Stimulated activated naive CD8-positive, alpha-beta T cell treated with anti-CD3 and anti-CD28 coated beads, Interleukin-15, Interleukin-2, amounts not matched to agents 100 U/mL and 50 U/mL, for 24 hours (primary cell): ENCODE results near the gene TMC1.
"Not testable (repeated sequence)": the region's sequence is repeated elsewhere in the genome, so short reads cannot be mapped to it uniquely, and the experiment has no call there.

Experiments used
- ATAC-seq: fragments of 150-1000 bp; cut with Tn5 transposase; one replicate; pipeline ENCODE4 v1.10.0; 2021
- DNase-seq: peaks from one replicate; pipeline ENCODE4 v3.0.0; 2021

Gene TMC1

DNA sequence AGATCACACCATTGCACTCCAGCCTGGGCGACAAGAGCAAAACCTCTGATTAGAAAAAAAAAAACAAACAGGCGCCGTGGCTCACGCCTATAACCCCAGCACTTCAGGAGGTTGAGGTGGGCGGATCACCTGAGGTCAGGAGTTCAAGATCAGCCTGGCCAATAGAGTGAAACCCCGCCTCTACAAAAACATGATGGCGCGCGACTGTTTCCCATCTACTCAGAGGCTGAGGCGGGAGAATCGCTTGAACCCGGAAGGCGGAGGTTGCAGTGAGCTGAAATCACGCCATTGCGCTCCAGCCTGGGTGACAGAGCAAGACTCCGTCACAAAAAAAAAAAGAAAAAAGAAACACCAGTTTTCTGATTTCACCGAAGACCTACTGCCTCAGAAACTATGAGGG lies at the start of gene TMC1:
Gene TMC1 (plus strand): TSS at position 193 of the 400 bp plus-strand sequence. CDS start 127,041 bp downstream, outside the sequence.
- not testable (repeated sequence) for DNase-seq, ATAC-seq

DNA sequence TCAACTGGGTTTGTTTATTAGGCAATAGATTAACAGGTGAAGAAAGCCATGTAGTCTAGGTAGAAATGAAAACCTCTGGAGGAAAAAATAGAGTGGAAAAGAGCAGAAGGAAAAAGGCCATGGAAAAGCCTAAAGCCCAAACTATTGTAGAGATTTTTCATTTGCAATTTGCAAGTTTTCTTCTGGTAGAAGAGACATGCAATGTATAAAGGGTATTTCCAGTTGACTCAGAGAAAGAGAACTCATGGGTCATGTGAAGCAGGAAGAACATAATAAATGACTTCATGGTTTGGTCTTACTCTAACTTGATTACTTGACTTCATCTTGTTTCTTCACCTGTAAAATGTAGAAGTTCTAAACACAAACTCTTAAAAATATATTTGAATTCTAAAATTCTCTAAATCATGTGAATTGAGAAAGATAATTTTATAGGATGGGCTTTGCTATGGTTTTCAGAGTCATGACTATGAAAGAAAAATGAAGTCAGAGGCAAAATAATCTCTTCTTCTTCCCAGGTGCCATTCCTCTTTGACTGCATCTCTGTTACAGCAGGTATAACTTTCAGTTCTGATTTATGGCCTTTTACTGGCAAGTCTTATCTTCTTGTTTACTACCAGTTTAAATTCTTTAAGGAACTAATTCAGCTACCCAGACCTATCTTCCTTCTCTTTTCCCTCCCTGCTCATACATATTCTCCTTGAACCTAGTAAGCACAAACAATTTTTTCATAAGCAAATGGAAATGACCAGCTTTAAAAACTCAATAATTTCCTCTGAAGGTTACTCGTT lies 47.7 kb upstream of the TMC1 start:
- ATAC-seq (peak; percentile 71), DNase-seq (no peak)

DNA sequence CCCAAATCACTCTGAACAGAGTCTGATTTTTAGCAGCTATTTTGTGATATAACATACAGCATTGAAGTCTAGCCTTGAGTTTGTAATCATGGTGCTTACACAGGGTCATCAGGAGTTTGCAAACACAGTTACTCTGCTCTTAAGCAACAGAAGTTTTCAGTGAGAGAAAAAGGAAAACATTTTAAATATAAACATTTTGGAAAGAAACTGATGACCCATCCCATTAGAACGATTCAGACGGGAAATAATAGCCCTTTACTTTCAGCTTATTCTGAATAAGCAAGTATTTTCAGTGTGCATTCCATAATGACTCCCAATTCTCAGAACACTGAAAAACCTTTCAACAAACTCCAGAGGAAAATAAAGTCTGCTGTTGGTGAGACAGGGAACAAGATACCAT lies 46.7 kb upstream of the TMC1 start:
- ATAC-seq (no peak), DNase-seq (no peak)

DNA sequence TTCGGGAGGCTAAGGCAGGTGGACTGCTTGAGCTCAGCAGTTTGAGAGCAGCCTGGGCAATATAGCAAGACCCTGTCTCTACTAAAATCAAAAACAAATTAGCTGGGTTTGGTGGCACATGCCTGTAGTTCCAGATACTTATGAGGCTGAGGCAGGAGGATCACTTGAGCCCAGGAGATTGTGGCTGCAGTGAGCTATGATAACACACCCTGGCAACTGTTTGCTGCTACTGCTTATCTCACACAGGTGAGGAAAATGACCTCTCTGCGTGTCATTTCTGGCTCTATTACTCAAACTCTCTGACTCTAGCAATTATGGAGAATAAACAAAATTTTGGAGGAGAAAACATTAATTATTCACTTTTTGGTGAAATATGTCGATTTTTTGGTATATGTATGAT lies 45.3 kb upstream of the TMC1 start:
- ATAC-seq (no peak), DNase-seq (no peak)

DNA sequence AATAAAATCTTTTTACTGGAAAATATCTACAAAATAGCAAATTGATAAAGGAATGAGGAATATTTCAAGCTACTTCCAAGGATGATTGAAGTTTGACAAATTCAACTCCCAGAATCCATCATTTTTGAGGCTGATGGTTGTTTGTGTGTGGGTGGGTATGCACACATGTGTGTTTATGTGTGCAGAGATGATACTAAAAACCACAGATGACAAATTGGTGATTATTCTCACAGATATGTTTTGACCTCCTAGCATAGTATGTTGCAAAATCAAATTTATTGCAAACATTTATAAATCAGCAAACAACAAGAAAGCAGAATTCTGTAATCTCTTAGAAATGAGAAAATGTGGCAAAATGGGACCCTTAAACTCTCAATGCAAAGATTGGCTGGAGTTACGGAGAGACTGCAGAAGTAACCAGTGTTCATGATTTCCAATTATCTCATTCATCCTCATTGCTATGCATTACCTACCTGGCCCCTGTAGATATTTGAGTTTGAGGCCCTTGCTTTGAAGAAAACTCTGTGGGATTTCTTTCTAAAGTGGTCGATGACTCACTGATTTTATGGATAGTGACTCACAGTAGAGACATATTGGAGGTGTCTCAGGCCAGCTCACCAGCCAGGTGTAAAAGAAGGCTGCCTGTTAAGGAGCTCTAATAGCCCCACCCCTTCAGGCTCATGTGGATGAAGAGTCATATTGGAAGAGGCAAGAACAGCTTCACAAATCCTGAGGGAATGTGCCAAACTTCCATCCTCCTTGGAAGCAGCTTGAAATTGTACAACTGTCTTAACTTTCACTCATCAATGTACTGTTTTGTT lies 44.6 kb upstream of the TMC1 start:
- ATAC-seq (peak; percentile 92), DNase-seq (peak; percentile 34)

DNA sequence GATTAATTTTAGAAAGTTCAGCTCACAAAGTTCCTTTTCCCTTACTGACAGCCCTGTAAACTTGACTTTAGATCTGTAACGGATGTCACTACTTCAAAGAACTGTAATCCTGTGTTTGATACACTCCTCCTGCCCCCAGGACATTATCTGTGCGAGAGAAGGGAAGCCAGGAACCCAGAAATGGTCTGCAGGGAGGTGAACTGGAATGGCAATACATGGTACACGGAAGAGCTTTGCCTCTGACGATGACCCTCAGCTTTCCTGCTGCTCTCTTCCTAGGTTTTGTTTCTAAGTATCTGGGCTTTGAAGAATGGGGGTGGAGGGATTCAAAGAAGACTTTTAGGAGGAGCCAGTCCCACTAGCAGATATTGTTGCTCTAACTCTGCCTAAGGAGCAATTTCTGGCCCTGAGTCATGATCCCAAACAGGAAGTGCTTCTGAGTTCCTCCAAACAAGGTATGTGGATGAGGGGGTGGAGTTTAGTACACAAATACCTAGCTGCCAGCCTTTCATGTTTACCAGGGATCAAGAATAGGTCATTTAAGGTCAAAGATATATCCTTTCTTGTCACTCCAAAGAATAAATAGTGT lies 43.4 kb upstream of the TMC1 start:
- DNase-seq (no peak), ATAC-seq (peak; percentile 37)

DNA sequence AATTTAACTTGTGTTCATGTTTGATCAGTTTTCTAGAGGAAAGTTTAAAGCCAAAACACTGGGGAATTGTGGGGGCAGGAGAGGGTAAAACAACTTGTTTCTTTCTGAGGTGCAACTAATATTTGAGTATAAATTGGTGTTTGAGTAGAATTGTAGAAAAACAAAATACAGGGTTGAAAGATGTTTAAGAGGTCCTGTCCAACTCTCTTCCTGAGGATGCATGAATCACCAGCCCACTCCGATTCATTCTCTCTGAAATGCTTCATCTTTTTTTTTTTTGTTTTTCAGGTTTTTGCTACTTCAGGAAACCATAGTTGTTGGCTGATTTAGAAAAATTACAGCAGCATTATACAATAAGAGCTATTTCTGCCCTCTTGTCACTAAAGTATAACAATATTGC lies 42.4 kb upstream of the TMC1 start:
- ATAC-seq = no peak
- DNase-seq = no peak

DNA sequence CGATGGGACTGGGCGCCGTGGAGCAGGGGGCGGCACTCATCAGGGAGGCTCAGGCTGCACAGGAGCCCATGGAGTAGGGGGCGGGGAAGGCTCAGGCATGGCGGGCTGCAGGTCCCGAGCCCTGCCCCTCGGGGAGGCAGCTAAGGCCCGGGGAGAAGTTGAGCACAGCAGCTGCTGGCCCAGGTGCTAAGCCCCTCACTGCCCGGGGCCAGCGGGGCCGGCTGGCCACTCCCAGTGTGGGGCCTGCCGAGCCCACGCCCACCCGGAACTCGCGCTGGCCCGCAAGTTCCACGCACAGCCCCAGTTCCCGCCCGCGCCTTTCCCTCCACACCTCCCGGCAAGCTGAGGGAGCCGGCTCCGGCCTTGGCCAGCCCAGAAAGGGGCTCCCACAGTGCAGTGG lies 41.1 kb upstream of the TMC1 start:
- not testable (repeated sequence) for DNase-seq, ATAC-seq

DNA sequence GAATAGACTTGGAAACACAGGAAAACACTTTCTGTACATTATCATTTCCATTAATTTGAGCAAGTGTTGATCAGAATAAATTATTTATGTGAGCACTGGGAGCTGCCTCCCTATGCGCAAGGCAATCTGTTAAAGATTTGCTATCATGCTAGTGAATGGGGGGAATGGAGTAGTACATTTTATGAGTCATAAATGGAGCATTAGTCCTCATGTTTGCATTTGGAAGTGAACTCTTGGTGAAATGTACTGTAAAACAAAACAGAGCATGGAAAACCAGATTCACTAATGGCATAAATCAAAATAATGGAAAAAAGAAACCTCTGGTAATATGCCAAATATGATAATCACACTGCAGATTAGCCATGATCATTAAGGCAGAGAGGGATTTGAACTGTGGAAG lies 40.5 kb upstream of the TMC1 start:
- no peak for DNase-seq
- ATAC-seq = no peak

DNA sequence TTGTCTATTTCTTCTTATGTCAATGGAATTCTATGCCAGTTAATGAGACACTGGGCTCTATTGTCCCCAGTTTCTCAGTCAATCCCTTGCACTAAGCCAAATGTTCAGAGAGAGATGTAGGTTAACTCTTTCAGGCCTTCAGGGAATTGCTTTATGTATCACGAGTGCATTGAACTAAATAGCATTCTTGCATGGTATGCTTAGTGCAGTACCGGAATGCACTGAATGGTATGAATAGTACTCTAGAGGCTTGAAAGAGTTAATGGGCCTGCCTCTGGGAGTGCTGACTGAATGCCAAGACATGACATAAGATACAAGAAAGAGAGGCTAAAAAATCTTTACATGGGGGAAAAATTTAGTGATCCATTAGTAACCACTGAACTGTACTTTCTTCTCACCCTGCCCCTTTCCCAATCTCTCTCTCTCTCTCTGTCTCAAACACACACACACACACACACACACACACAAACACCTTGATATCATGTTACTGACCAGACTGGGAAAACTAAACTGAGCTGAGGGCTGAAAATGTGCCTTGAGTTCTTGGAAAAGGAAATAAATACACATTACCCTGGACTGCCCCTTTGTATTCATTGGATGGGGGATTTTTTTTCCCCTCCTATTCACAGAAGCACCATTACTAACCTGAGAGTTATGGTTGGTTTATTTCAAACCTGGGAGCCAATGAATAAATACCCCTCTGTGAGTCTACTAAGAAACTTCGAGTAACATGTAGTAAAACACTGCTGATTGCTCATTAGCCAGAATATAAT lies 35.4 kb upstream of the TMC1 start:
- DNase-seq (no peak), ATAC-seq (peak; percentile 32)

DNA sequence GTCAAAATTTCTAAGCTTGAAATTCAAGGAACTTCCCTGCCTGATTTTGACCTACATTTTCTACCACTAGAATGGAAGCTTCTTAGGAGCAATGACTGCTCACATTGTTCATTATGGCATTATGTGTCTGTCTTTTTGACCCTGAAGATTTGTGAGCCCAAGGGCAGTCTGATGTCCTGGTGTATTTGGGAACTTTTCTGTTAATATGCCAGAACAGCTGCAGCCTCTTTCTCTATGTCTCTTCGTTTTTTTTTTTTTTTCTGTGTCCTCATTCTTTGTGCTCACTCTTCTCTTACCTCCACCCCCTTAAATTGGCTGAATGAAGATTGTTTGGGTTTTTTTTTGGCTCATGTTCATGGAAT lies 34.8 kb upstream of the TMC1 start:
- DNase-seq (no peak), ATAC-seq (no peak)

DNA sequence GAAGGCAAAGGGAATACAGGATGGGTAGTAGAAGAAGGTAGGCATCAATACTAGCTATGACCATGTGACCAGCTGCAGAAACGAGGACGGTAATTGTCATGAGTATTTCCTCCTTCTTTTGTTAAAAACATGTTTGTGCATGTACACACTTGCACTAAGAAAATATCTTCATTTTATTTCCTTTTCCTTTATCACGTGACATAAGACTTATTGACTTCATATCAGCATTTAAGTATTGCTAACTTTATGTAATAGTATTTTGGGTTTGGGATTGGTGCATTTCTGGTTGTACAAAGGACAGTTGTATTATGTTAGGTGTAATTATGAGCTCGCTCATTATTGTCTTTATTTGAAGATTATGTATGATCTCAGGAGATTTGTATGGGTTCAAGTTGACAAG lies 33.7 kb upstream of the TMC1 start:
- ATAC-seq, DNase-seq: not testable (repeated sequence)

DNA sequence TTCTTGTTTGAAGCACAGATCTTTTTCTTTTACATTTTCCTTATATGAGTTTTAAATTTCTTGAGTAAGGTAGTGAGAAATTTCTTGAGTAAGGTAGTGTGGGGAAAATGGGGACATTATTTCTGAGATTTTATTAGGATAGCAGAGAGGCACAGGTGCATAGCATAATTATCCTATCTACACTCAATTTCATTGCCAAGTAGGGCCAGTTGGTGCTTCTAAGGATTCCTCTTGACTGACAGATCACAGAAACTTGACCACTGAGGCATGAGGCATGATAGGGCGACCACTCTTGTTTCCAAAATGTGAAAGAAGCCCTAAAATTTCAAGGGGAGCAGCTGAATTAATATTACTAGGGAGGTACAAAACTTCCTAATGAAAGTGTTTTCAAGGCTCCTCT lies 31.4 kb upstream of the TMC1 start:
- DNase-seq = no peak
- ATAC-seq = no peak

DNA sequence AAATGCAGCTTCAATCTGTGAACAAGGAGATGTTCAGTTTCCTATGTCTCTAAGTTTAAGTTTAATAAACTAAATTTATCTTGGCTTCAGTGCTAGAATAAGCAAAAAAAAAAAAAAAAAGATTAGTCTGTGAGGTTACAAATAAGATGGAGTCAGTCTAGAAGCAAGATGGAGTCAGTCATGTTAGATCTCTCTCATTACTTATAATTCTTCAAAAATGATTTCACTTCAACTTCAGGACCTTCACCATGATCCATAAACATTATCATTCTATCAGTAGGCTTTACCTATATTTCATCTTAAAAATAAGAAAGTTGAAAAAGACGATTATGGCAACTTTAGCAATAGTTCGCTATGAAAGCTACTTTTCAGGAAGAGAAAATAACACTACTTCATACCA lies 30.2 kb upstream of the TMC1 start:
- DNase-seq (no peak), ATAC-seq (no peak)

DNA sequence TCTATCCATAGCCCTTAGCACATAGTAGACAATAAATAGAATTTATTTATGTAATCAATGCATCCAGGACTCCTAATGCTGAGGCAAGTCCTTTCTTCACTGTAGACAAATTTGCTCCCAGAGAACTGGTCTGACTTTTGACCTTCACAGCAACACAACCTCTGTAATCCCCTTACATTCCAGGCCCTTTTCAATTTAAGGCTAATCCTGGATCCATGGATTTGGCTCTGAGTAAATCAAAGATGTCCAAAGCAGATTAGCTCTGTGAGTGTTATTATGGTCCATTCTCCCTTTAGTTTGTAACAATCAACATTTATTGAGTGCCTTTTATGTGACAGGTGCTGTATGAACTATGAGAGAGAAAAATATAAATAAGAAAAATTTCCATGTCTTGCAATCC lies 27.4 kb upstream of the TMC1 start:
- ATAC-seq (no peak), DNase-seq (no peak)

DNA sequence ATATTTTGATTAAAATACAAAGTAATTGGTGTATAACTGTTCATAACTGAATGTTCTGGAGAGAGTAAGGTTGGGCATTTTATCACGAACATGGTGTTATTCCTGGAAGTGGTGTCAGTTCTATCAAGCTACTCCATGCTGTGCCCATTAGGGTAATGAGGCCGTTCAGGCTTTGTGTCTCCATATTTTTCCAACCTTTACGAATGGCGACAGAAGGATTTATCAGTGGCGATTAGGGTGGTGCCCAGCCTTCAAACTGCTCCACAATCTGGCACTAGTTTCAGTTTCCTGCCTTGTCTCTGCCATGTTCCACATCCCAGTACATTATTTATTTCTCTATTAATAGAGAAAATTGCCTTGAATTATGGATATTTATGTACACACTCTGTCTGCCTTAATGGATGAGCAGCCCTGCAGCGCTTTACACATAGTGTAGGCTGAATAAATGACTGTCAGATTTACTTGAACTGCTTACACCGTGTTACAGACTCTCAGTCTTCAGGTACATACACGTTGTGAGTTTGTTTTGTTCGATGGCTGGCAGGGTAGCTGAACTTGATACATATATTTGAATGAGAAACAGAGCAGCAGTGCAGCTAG lies 23.9 kb upstream of the TMC1 start:
- DNase-seq (no peak), ATAC-seq (no peak)

DNA sequence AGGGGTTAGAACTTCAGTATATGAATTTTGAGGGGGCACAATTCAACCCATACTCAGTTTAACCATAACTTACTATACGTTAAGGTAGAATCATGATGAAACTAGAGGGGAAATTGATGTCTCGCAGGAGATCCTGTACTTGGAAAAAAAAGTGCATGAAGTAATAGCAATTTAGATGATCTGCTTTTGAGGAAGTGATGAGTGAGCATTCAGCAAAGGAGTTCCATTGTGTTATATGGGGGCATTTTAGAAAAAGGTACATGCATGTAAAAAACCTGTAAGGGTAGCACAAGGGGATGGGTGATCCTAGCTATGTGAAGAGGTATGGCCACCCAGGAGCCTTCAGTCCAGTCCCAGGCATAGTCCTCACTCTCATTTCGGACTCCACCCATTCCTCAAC lies 14.8 kb upstream of the TMC1 start:
- DNase-seq (no peak), ATAC-seq (no peak)

DNA sequence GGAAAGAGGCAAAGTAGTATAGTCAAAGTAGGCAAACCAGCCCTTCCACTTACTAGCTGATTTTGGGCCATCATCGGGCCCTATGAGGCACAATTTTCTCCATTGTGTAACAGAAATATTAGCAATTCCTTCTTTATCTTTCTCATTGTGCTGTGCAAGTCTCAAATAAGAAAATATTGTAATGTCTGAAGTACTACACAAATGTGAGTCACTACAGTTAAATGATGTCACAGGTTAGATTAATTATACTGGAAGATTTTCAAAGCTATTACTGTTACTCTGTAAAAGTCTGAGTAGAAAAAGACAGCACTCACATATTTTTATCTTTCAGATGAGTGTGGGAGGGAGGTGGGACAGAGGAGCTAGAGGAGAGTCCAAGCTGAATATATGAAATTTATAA lies 12.4 kb upstream of the TMC1 start:
- ATAC-seq = peak; percentile 40
- no peak for DNase-seq

DNA sequence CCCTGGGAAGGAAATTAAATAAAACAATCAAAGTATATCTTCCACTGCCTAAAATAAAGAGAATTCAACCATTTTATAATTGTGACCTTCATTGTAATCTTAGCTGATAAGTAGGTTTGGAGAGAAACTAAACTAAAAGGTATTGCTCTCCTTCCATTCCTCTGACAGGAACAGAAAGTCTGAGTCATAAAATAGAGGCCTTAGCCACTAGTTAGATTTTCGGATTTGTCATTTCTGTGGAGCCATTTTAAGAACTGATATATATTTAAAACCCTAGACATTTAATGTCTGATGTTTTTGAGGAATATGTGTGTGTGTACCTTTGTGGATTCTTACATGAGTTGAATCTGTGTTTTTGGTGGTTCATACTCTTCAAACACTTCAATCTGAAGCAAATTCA lies 11.8 kb upstream of the TMC1 start:
- DNase-seq (no peak), ATAC-seq (peak; percentile 66)

DNA sequence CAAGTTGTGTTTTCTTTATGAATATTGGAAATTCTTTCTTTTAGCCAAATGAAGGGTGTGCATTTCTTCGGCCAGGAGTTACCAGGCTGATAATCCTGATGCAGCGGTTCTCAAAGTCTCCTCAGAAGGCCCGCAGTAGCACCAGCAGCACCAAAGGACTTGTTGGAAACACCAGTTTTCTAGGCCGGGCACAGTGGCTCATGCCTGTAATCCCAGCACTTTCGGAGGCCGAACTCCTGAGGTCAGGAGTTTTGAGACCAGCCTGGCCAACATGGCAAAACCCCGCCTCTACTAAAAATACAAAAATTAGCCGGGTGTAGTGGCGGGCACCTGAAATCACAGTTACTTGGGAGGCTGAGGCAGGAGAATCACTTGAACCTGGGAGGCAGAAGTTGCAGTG lies 397 bp upstream of the TMC1 start:
- not testable (repeated sequence) for ATAC-seq, DNase-seq

DNA sequence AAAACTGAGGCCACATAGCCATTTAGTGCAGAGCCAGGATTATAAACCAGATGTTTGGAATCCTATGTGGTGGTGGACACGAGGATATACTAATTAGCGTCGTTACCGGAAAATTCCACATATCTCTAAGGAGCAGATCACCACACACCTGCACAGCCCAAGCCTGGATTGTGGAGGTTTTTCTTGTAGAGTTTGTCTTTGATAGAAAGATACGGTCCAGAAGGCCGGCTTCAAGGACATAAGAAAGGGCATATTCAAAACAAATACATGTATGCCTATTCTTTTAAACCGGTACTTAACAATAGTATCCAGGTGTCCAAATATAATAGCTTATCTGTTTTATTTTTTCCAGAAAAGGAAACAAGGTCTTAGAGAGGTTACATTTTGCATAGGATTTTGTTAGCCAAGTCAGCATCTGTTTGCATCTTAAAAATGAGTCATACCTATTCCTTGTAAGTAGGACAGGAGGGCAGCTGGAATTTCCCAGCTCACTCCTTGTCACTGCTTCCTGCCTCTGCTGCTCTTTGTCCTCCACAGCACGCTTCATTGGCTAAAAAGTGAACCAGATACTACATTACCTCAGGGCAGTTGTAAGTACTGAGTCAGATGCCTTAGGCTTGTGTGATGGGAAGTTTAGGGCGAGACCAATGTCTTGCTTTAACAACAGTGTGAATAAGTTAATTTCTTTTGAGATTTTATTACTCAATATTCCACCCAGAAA lies 3.6 kb downstream of the TMC1 start:
- DNase-seq = peak; percentile 27
- peak; percentile 59 for ATAC-seq
